ENCODE results near the gene WNT6. TPM values are rescaled to one million over a fixed set of nuclear protein-coding genes. Genes with fewer than 3 reads are reported as not detected.
A peak's percentile ranks its signal among the peaks of the same experiment; 100 is the strongest.

The WNT6 gene
- total RNA-seq, 1 experiment from 2014 or later, result 1.4 TPM

- Histone ChIP-seq H3K4me3 (replicated peaks in 1 of 2; ENCODE audit: low read depth in 1 of 2, low read length in 2 of 2) (no peak overlapping the region), H3K4me1 (ENCODE audit: control insufficient read depth in 1 of 2, insufficient read depth in 2 of 2, low read length in 2 of 2) (peaks cover 23 to 50% of the 10 kb centered on the region in 2 experiments), H3K9ac (ENCODE audit: low read length) (no peak overlapping the region), H2AFZ (ENCODE audit: low read depth, low read length, poor library complexity, severe bottlenecking) (peak overlapping the region; percentile 26), H3K9me2 (ENCODE audit: insufficient read depth) (no peaks in the 10 kb centered on the region), H3K27ac (ENCODE audit: low read depth, low read length) (no peak overlapping the region), H3K27me3 (ENCODE audit: insufficient read depth, low read length) (peaks cover 9% of the 10 kb centered on the region; the same call in 1 of the 2 replicates), H4K20me1 (ENCODE audit: insufficient read depth) (no peaks in the 10 kb centered on the region), H3K79me2 (ENCODE audit: insufficient read depth, low read length) (no peaks in the 10 kb centered on the region), H3K9me3 (ENCODE audit: control insufficient read depth in 1 of 2, insufficient read depth in 1 of 2, low read depth in 1 of 2, low read length in 2 of 2) (no peaks in the 10 kb centered on the region), H3K4me2 (ENCODE audit: low read length) (no peak overlapping the region), H3K36me3 (ENCODE audit: control insufficient read depth in 1 of 2, insufficient read depth in 2 of 2, low read length in 2 of 2) (no peaks in the 10 kb centered on the region)
- DNase-seq (ENCODE audit: low read depth, low spot score) (no peak), ATAC-seq (no peak)
- TF ChIP-seq SIN3A (IDR thresholded peaks at IDR 0.05; ENCODE audit: low read depth) (no peak), CBX3 (IDR thresholded peaks at IDR 0.05; ENCODE audit: low read depth) (no peak), TCF7L2 (IDR thresholded peaks at IDR 0.05; ENCODE audit: borderline replicate concordance, extremely low read depth, insufficient read depth, insufficient read length) (no peak), ZFX (IDR thresholded peaks at IDR 0.05) (no peak), ZNF274 (IDR thresholded peaks at IDR 0.05; ENCODE audit: low read depth, low read length) (no peak), EZH2 (IDR thresholded peaks at IDR 0.05) (no peak), YY1 (IDR thresholded peaks at IDR 0.05; ENCODE audit: extremely low read depth, insufficient replicate concordance, low read depth, low read length) (no peak)
- no TSS peak for BruUV-seq (replicated peaks)
- RAD21 ChIA-PET (ENCODE audit: low non-redundant PET in 1 of 2, low total read pairs in 2 of 2, uncharacterized antibody in 2 of 2, unreplicated experiment in 2 of 2), result no interaction called here
- intact Hi-C loops (cut with micrococcal nuclease), result no loop called here
- POLR2A ChIA-PET, result interaction anchor here (2.0 kb wide), 1 partner anchor 147 kb away, joined by 8 read pairs; no protein-coding TSS in a partner anchor
- CTCF ChIA-PET, result interaction anchor here (4.3 kb wide), 1 partner anchor 44 kb away, joined by 35 read pairs; no protein-coding TSS in a partner anchor
Measured at GRCh38 chr2:218854860-218855259, 4.7 kb upstream of the WNT6 start.

- POLR2A ChIA-PET, result no interaction called here
- H2AFZ ChIP-seq (ENCODE audit: low read depth, low read length, poor library complexity, severe bottlenecking), result no peak overlapping the region
- intact Hi-C loops (cut with micrococcal nuclease), result no loop called here
- H3K4me1 ChIP-seq (ENCODE audit: control insufficient read depth in 1 of 2, insufficient read depth in 2 of 2, low read length in 2 of 2), result peaks cover 23 to 50% of the 10 kb centered on the region in 2 experiments
- CTCF ChIA-PET, result interaction anchor here (0.5 to 4.3 kb wide), 3 partner anchors 43 to 299 kb away, joined by 3 to 35 read pairs (median 3); no protein-coding TSS in a partner anchor
- H3K4me3 ChIP-seq (replicated peaks in 1 of 2; ENCODE audit: low read depth in 1 of 2, low read length in 2 of 2), result no peak overlapping the region
- no peak overlapping the region for H3K4me2 ChIP-seq (ENCODE audit: low read length)
- no peak overlapping the region for H3K9ac ChIP-seq (ENCODE audit: low read length)
- no peak overlapping the region for H3K27ac ChIP-seq (ENCODE audit: low read depth, low read length)
- ATAC-seq (no peak), DNase-seq (ENCODE audit: low read depth, low spot score) (no peak)
- BruUV-seq (replicated peaks), result no TSS peak
- RAD21 ChIA-PET (ENCODE audit: low non-redundant PET in 1 of 2, low total read pairs in 2 of 2, uncharacterized antibody in 2 of 2, unreplicated experiment in 2 of 2), result no interaction called here
- no peaks in the 10 kb centered on the region for H3K9me2 ChIP-seq (ENCODE audit: insufficient read depth)
- no peaks in the 10 kb centered on the region for H3K36me3 ChIP-seq (ENCODE audit: control insufficient read depth in 1 of 2, insufficient read depth in 2 of 2, low read length in 2 of 2)
- H3K9me3 ChIP-seq (ENCODE audit: control insufficient read depth in 1 of 2, insufficient read depth in 1 of 2, low read depth in 1 of 2, low read length in 2 of 2), result no peaks in the 10 kb centered on the region
- peaks cover 13% of the 10 kb centered on the region; the same call in 1 of the 2 replicates for H3K27me3 ChIP-seq (ENCODE audit: insufficient read depth, low read length)
- no peaks in the 10 kb centered on the region for H3K79me2 ChIP-seq (ENCODE audit: insufficient read depth, low read length)
- H4K20me1 ChIP-seq (ENCODE audit: insufficient read depth), result no peaks in the 10 kb centered on the region
- TF ChIP-seq CTCF (IDR thresholded peaks at IDR 0.05 in 2 of 3, conservative IDR thresholded peaks at IDR 0.05 in 1 of 3; ENCODE audit: borderline replicate concordance in 1 of 3, insufficient read depth in 1 of 3, low read depth in 2 of 3, low read length in 2 of 3), result no peak
- no peak for TF ChIP-seq ELF1 (IDR thresholded peaks at IDR 0.05; ENCODE audit: borderline replicate concordance, low read depth)
- TF ChIP-seq ZFX (IDR thresholded peaks at IDR 0.05), result no peak
- no peak for TF ChIP-seq SRF (IDR thresholded peaks at IDR 0.05; ENCODE audit: low read depth)
- TF ChIP-seq ATF3 (IDR thresholded peaks at IDR 0.05), result no peak
- no peak for TF ChIP-seq SIN3A (IDR thresholded peaks at IDR 0.05; ENCODE audit: low read depth)
- no peak for TF ChIP-seq EZH2 (IDR thresholded peaks at IDR 0.05)
- no peak for TF ChIP-seq MAX (IDR thresholded peaks at IDR 0.05)
- no peak for TF ChIP-seq CEBPB (IDR thresholded peaks at IDR 0.05; ENCODE audit: low read depth)
- no peak for TF ChIP-seq SP1 (IDR thresholded peaks at IDR 0.05; ENCODE audit: low read depth)
- TF ChIP-seq ZNF274 (IDR thresholded peaks at IDR 0.05; ENCODE audit: low read depth, low read length), result no peak
- no peak for TF ChIP-seq RAD21 (IDR thresholded peaks at IDR 0.05; ENCODE audit: low read depth)
- TF ChIP-seq EGR1 (IDR thresholded peaks at IDR 0.05; ENCODE audit: low read depth), result no peak
Measured at GRCh38 chr2:218855305-218856166, 4.1 kb upstream of the WNT6 start.

Measured in HCT116 (cell line).